ENCODE data around the gene PRTN3.

PRTN3 gene

GRCh38 chr19:858868-859843 is 18.4 kb downstream of the PRTN3 start, which contains the start of gene CFD:
CFD (plus strand) TSS chr19:859664; CDS start chr19:859690, 26 bp downstream.
- no peak for TF ChIP-seq CTCF (conservative IDR thresholded peaks at IDR 0.05; ENCODE audit: low read depth, low read length)
- no peak within 1 kb of the TSS for H3K4me3 ChIP-seq (ENCODE audit: low read length)
- DNase-seq (ENCODE audit: low read depth): no peak

GRCh38 chr19:861141-861755 is 20.4 kb downstream of the PRTN3 start:
- no peak for DNase-seq (ENCODE audit: low read depth)
- no peak for TF ChIP-seq CTCF (conservative IDR thresholded peaks at IDR 0.05; ENCODE audit: low read depth, low read length)
- no peak overlapping the region for H3K4me3 ChIP-seq (ENCODE audit: low read length)

GRCh38 chr19:861756-862580 is 21.2 kb downstream of the PRTN3 start:
- TF ChIP-seq CTCF (conservative IDR thresholded peaks at IDR 0.05; ENCODE audit: low read depth, low read length): peak; percentile 23
- no peak overlapping the region for H3K4me3 ChIP-seq (ENCODE audit: low read length)
- DNase-seq (ENCODE audit: low read depth): no peak

DNA sequence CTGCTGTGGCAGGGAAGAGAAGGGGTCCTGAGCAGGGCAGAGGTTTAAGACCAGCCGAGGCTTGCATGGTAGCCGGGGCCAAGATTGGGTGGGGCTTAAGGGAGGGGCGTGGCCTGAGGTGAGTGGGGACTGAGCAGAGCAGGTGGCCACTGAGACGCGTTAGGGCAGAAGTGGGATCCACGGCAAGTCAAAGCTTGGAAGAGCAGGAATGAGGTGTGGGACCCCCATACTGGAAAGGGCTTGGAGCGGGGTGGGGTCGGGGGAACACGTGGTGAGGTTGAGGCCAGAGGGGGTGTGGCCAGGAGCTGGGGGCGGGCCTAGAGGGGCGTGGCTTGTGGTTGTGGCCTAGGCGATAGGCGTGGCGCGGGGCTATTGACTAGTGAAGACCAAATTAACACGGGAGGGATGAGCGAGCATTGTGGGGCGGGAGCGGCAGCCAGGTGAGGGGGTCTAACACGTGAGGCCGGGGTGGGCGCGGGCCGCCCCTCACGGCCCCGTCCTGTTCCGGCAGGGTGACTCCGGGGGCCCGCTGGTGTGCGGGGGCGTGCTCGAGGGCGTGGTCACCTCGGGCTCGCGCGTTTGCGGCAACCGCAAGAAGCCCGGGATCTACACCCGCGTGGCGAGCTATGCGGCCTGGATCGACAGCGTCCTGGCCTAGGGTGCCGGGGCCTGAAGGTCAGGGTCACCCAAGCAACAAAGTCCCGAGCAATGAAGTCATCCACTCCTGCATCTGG is 21.9 kb downstream of the PRTN3 start:
- DNase-seq (ENCODE audit: low read depth): no peak
- TF ChIP-seq CTCF (conservative IDR thresholded peaks at IDR 0.05; ENCODE audit: low read depth, low read length): no peak
- H3K4me3 ChIP-seq (ENCODE audit: low read length): no peak overlapping the region

DNA sequence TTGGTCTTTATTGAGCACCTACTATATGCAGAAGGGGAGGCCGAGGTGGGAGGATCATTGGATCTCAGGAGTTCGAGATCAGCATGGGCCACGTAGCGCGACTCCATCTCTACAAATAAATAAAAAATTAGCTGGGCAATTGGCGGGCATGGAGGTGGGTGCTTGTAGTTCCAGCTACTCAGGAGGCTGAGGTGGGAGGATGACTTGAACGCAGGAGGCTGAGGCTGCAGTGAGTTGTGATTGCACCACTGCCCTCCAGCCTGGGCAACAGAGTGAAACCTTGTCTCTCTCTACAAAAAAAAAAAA is 22.5 kb downstream of the PRTN3 start:
- H3K4me3 ChIP-seq (ENCODE audit: low read length): no peak overlapping the region
- no peak for DNase-seq (ENCODE audit: low read depth)
- TF ChIP-seq CTCF (conservative IDR thresholded peaks at IDR 0.05; ENCODE audit: low read depth, low read length): no peak

DNA sequence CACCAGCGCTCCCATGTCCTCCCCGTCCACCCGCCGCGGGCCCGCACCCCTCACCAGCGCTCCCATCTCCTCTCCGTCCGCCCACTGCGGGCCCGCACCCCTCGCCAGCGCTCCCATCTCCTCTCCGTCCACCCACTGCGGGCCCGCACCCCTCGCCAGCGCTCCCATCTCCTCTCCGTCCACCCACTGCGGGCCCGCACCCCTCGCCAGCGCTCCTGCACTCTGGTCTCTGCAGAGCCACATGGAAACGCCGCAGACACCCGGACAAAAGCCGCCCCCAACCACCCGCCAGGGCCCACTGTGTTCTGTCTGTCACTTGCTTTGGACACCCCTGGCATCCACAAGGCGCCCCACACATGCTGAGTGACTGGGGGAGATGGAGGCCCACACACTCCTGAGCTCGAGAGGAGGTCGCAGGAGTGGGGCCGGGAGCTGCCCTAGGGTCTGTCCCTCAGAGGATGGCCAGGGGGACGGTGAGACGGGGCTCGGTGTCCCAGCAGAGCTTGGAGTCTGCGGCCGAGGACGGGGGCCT is 26.0 kb downstream of the PRTN3 start:
- TF ChIP-seq CTCF (conservative IDR thresholded peaks at IDR 0.05; ENCODE audit: low read depth, low read length): no peak
- H3K4me3 ChIP-seq (ENCODE audit: low read length): no peak overlapping the region
- DNase-seq (ENCODE audit: low read depth): no peak
